ENCODE results near the gene CSTF1.

Gene CSTF1

GRCh38 chr20:56391037-56391436 is 1.4 kb upstream of the CSTF1 start:
- no peak for TF ChIP-seq CTCF (IDR thresholded peaks at IDR 0.05; ENCODE audit: low read depth, low read length)
- Histone ChIP-seq H3K36me3 (peaks cover 57% of the 10 kb centered on the region), H3K9me3 (ENCODE audit: severe bottlenecking) (no peaks in the 10 kb centered on the region), H3K27me3 (ENCODE audit: insufficient read depth, low read depth, severe bottlenecking) (no peaks in the 10 kb centered on the region), H3K27ac (peak overlapping the region; percentile 98), H3K4me3 (ENCODE audit: low read depth, low read length) (peak overlapping the region; percentile 84)
- no peak for DNase-seq

GRCh38 chr20:56391596-56392131 is 781 bp upstream of the CSTF1 start:
- Histone ChIP-seq H3K4me3 (ENCODE audit: low read depth, low read length) (peak overlapping the region; percentile 84), H3K27ac (peak overlapping the region; percentile 98), H3K9me3 (ENCODE audit: severe bottlenecking) (no peaks in the 10 kb centered on the region), H3K27me3 (ENCODE audit: insufficient read depth, low read depth, severe bottlenecking) (no peaks in the 10 kb centered on the region), H3K36me3 (peaks cover 57% of the 10 kb centered on the region)
- no peak for DNase-seq
- TF ChIP-seq CTCF (IDR thresholded peaks at IDR 0.05; ENCODE audit: low read depth, low read length): no peak

- no peaks in the 10 kb centered on the region for H3K27me3 ChIP-seq (ENCODE audit: insufficient read depth, low read depth, severe bottlenecking)
- H3K36me3 ChIP-seq: peaks cover 57% of the 10 kb centered on the region
- DNase-seq: no peak
- TF ChIP-seq CTCF (IDR thresholded peaks at IDR 0.05; ENCODE audit: low read depth, low read length): no peak
- H3K27ac ChIP-seq: peak overlapping the region; percentile 98
- H3K4me3 ChIP-seq (ENCODE audit: low read depth, low read length): peak overlapping the region; percentile 84
- no peaks in the 10 kb centered on the region for H3K9me3 ChIP-seq (ENCODE audit: severe bottlenecking)
Measured at GRCh38 chr20:56392881-56393482, 537 bp downstream of the CSTF1 start.

GRCh38 chr20:56393653-56394052 is 1.2 kb downstream of the CSTF1 start:
- H3K36me3 ChIP-seq: peaks cover 57% of the 10 kb centered on the region
- H3K9me3 ChIP-seq (ENCODE audit: severe bottlenecking): no peaks in the 10 kb centered on the region
- no peak for TF ChIP-seq CTCF (IDR thresholded peaks at IDR 0.05; ENCODE audit: low read depth, low read length)
- no peak overlapping the region; the same call in 1 of the 2 replicates for H3K27ac ChIP-seq
- H3K27me3 ChIP-seq (ENCODE audit: insufficient read depth, low read depth, severe bottlenecking): no peaks in the 10 kb centered on the region
- peak overlapping the region; percentile 84 for H3K4me3 ChIP-seq (ENCODE audit: low read depth, low read length)
- no peak for DNase-seq

- H3K27me3 ChIP-seq (ENCODE audit: insufficient read depth, low read depth, severe bottlenecking): no peaks in the 10 kb centered on the region
- TF ChIP-seq CTCF (IDR thresholded peaks at IDR 0.05; ENCODE audit: low read depth, low read length): no peak
- H3K4me3 ChIP-seq (ENCODE audit: low read depth, low read length): no peak overlapping the region
- no peak overlapping the region for H3K27ac ChIP-seq
- no peak for DNase-seq
- H3K36me3 ChIP-seq: peaks cover 57% of the 10 kb centered on the region
- no peaks in the 10 kb centered on the region for H3K9me3 ChIP-seq (ENCODE audit: severe bottlenecking)
Measured at GRCh38 chr20:56395166-56395565, 2.7 kb downstream of the CSTF1 start.

All from WERI-Rb-1 (cell line).